ENCODE results near the gene ZNF358.

Gene ZNF358

DNA sequence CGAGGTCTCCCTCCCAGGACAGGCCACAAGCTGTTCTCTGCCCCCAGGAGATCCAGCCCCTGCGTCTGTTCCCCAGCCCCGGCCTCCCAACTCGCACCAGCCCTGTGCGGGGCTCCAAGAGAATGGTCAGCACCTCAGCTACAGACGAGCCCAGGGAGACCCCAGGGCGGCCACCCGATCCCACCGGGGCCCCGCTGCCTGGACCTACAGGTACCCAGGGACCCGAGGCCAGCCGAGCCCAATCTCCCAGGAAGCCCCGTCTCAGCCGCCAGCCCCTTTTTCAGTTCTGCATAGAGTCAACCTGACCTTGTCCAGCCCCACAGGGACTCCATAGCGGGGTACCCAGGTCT is 25.5 kb downstream of the ZNF358 start:
- DNase-seq (ENCODE audit: low spot score) = no peak
- no peak overlapping the region for H3K27ac ChIP-seq
- CTCF ChIA-PET = interaction anchor here (0.6 to 0.9 kb wide), 2 partner anchors 18 to 47 kb away, joined by 3 read pairs; no protein-coding TSS in a partner anchor
- POLR2A ChIA-PET (ENCODE audit: low non-redundant PET) = no interaction called here
- TF ChIP-seq, protein P1, sequence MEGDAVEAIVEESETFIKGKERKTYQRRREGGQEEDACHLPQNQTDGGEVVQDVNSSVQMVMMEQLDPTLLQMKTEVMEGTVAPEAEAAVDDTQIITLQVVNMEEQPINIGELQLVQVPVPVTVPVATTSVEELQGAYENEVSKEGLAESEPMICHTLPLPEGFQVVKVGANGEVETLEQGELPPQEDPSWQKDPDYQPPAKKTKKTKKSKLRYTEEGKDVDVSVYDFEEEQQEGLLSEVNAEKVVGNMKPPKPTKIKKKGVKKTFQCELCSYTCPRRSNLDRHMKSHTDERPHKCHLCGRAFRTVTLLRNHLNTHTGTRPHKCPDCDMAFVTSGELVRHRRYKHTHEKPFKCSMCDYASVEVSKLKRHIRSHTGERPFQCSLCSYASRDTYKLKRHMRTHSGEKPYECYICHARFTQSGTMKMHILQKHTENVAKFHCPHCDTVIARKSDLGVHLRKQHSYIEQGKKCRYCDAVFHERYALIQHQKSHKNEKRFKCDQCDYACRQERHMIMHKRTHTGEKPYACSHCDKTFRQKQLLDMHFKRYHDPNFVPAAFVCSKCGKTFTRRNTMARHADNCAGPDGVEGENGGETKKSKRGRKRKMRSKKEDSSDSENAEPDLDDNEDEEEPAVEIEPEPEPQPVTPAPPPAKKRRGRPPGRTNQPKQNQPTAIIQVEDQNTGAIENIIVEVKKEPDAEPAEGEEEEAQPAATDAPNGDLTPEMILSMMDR (conservative IDR thresholded peaks at IDR 0.05; ENCODE audit: low read depth) = no peak

DNA sequence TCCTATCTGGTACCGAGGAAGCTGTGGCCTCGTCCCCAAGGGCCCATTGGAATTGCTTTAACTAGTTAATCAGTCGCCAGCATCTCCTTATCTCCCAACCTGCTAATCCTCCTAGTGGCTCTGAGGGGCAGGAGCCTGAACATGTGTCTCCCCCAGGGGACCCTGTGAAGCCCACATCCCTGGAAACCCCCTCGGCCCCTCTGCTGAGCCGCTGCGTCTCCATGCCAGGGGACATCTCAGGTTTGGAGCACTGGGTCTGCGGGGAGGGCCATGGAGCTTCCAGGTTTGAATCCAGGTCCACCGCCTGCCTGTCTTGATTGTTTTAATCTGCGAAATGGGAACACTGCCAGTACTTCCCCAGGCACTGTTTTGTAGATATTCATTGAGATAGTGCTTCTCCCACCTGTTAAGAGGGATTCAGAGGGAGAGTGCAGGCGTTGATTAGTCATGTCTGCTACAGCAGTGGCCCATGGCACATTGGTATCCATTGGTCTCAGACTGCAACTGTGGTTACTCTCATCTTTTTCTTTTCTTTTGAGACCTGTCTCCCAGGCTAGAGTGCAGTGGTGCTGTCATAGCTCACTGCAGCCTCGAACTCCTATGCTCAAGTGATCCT is 26.0 kb downstream of the ZNF358 start:
- CTCF ChIA-PET = interaction anchor here (0.6 to 0.9 kb wide), 2 partner anchors 18 to 47 kb away, joined by 3 read pairs; no protein-coding TSS in a partner anchor
- TF ChIP-seq, protein P1 (conservative IDR thresholded peaks at IDR 0.05; ENCODE audit: low read depth) = no peak
- no peak for DNase-seq (ENCODE audit: low spot score)
- POLR2A ChIA-PET (ENCODE audit: low non-redundant PET) = no interaction called here
- no peak overlapping the region for H3K27ac ChIP-seq

DNA sequence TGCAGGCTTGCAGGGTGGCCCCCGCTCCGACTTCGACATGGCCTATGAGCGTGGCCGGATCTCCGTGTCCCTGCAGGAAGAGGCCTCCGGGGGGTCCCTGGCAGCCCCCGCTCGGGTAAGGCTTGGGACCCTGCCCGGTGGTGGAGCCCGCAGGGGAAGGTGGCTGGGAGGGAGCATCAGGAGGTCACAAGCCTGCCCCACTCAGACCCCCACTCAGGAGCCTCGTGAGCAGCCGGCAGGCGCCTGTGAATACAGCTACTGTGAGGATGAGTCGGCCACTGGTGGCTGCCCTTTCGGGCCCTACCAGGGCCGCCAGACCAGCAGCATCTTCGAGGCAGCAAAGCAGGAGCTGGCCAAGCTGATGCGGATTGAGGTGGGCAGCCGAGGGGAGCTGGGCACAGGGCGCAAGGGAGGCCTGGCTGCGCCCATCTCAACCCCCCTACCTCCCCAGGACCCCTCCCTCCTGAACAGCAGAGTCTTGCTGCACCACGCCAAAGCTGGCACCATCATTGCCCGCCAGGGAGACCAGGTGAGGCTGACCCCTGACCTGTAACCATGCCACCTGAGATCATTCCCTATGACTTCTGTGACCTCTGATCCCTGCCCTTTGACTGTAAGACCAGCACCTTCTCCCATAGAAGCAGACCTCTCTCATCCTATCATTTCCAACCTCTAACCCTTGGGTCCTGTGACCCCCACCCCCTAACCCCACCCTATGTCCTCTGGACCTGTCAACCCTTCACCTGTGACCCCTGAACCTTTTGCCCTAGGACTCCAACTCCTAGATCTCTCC is 26.8 kb downstream of the ZNF358 start:
- POLR2A ChIA-PET (ENCODE audit: low non-redundant PET) = no interaction called here
- no peak for DNase-seq (ENCODE audit: low spot score)
- CTCF ChIA-PET = no interaction called here
- H3K27ac ChIP-seq = no peak overlapping the region
- TF ChIP-seq, protein P1 (conservative IDR thresholded peaks at IDR 0.05; ENCODE audit: low read depth) = no peak

DNA sequence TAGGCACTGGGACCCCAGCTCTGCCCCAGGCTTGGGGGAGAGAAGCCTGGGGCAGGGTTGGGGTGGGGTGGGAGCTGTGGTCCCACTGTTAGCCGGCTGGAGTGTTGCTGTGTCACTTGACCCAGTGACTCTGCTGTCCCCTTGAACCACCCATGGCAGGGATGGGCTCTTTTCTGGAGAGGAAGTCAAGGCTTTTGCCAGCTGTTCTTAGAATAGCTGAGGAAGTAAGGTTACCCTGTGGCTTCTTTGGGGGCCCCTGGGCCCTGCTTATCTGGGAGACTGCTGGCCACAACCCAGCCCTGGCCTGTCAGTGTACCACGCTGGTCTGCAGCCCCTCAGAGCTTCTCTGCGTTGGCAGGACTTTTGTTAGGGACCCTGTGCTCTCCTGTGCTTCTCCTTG is 28.7 kb downstream of the ZNF358 start:
- ChIA-PET POLR2A (ENCODE audit: low non-redundant PET) (no interaction called here), CTCF (interaction anchor here (0.6 to 1.0 kb wide), 3 partner anchors 126 to 1312 kb away, joined by 3 to 5 read pairs (median 4); partner anchors contain the start of gene TRAPPC5)
- no peak overlapping the region for H3K27ac ChIP-seq
- no peak for DNase-seq (ENCODE audit: low spot score)
- TF ChIP-seq, protein P1 (conservative IDR thresholded peaks at IDR 0.05; ENCODE audit: low read depth) = no peak

DNA sequence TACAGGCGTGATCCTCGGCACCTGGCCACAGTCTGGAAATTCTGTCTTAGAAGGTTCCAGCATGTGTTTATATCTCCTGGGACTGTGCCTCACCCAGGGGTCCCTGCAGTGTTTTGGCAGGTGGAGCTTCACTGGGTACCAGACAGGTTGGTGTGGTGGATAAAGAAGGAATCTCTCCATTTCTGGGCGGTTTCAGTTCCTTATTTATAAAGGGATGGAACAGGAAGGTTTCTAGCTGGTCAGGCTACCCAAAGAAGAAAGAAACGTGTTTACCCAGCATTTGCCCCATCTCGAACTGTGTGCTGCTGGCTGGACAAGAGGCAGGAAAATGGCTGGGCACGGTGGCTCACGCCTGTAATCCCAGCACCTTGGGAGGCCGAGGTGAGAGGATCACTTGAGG is 29.4 kb downstream of the ZNF358 start:
- H3K27ac ChIP-seq = no peak overlapping the region
- TF ChIP-seq, protein P1 (conservative IDR thresholded peaks at IDR 0.05; ENCODE audit: low read depth) = no peak
- ChIA-PET CTCF (interaction anchor here (0.6 to 1.0 kb wide), 2 partner anchors 135 to 1312 kb away, joined by 4 to 5 read pairs; partner anchors contain the start of gene TRAPPC5), POLR2A (ENCODE audit: low non-redundant PET) (no interaction called here)
- no peak for DNase-seq (ENCODE audit: low spot score)

DNA sequence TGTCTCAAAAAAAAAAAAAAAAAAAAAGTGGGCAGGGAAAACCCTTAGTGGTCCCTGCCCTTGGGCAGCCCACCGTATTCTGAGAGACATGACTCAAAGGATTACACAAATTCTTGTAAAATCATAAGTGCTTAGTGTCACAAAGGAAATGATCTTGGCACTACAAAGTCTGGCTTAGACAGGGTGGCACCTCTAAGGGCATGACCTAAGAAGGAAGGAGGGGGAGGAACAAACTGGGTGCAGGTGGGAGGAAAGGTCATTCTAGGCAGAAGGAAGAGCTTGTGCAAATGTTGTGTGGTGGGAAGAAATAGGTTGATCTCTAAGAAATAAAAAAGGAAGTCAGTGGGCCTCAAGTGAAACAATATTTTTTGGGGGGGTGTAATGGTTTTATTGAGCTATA is 30.0 kb downstream of the ZNF358 start:
- ChIA-PET CTCF (no interaction called here), POLR2A (ENCODE audit: low non-redundant PET) (no interaction called here)
- no peak overlapping the region for H3K27ac ChIP-seq
- TF ChIP-seq, protein P1 (conservative IDR thresholded peaks at IDR 0.05; ENCODE audit: low read depth) = no peak
- no peak for DNase-seq (ENCODE audit: low spot score)
